ENCODE data around the gene LIME1. TPM values are rescaled to one million over a fixed set of nuclear protein-coding genes. Genes with fewer than 3 reads are reported as not detected.

The LIME1 gene
- total and polyA plus RNA-seq, 10 of the 15 experiments (the other 5 are each of a cell fraction or from before 2014, with no cell fraction given) = 0.35 to 154 (median 49.9) TPM

DNA sequence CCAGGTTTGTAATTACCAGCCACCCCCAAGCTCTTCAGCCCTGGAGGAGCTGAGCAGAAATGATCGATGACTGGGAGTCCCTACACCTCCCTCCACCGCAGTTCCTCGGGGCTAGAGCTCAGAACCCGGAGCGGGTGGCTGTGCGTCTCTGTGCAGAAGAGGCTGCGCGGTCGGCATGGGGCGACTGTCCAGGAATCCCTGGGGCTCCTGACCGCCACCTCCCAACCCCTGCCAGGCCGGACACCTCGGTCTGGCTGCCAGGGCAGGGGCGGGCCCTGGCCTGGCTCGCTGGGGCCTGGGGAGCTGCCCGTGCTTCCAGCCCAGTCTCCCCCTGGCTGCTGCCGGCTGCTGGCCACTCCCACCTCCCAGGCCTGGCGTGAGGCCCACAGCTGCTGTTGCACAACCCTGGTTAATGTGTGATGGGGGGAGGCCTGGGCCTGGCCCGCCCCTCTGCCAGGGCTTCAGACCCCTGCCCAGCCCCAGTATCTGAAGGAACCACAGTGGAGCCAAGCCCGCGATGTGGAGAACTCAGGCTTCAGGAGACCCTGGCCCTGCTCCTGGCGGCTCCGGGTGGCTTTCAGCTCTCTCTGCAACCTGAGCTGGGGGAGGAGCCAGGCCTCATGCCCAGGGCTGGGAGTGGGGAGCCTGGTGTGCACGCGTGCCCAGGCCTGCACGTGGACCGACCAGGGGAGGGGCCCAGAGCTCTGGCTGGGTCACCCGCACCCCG lies 4.3 kb downstream of the LIME1 start (continued):
- TF ChIP-seq, protein P1, sequence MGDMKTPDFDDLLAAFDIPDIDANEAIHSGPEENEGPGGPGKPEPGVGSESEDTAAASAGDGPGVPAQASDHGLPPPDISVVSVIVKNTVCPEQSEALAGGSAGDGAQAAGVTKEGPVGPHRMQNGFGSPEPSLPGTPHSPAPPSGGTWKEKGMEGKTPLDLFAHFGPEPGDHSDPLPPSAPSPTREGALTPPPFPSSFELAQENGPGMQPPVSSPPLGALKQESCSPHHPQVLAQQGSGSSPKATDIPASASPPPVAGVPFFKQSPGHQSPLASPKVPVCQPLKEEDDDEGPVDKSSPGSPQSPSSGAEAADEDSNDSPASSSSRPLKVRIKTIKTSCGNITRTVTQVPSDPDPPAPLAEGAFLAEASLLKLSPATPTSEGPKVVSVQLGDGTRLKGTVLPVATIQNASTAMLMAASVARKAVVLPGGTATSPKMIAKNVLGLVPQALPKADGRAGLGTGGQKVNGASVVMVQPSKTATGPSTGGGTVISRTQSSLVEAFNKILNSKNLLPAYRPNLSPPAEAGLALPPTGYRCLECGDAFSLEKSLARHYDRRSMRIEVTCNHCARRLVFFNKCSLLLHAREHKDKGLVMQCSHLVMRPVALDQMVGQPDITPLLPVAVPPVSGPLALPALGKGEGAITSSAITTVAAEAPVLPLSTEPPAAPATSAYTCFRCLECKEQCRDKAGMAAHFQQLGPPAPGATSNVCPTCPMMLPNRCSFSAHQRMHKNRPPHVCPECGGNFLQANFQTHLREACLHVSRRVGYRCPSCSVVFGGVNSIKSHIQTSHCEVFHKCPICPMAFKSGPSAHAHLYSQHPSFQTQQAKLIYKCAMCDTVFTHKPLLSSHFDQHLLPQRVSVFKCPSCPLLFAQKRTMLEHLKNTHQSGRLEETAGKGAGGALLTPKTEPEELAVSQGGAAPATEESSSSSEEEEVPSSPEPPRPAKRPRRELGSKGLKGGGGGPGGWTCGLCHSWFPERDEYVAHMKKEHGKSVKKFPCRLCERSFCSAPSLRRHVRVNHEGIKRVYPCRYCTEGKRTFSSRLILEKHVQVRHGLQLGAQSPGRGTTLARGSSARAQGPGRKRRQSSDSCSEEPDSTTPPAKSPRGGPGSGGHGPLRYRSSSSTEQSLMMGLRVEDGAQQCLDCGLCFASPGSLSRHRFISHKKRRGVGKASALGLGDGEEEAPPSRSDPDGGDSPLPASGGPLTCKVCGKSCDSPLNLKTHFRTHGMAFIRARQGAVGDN (IDR thresholded peaks at IDR 0.05) = 0 out of 2 replicates have a peak, but pooled peaks have one; percentile 1
- TF ChIP-seq BHLHE40 (IDR thresholded peaks at IDR 0.05; ENCODE audit: borderline replicate concordance in 1 of 2, low read depth in 2 of 2, low read length in 1 of 2) (0 out of 4 replicates have a peak, but pooled peaks of 1 of the 2 experiments have one; percentile 4), IKZF1 (conservative IDR thresholded peaks at IDR 0.05) (no peak), MTA3 (IDR thresholded peaks at IDR 0.05; ENCODE audit: borderline replicate concordance, low read length) (no peak), BCL3 (IDR thresholded peaks at IDR 0.05; ENCODE audit: borderline replicate concordance, insufficient read depth, low read depth, low read length, poor library complexity, severe bottlenecking) (no peak), HDAC6 (IDR thresholded peaks at IDR 0.05; ENCODE audit: unreplicated experiment) (no peak), JUNB (IDR thresholded peaks at IDR 0.05) (no peak), TCF12 (IDR thresholded peaks at IDR 0.05; ENCODE audit: low read depth, low read length) (0 out of 2 replicates have a peak, but pooled peaks have one; percentile 5), PAX8 (IDR thresholded peaks at IDR 0.05) (no peak), SMC3 (IDR thresholded peaks at IDR 0.05; ENCODE audit: borderline replicate concordance, low read length) (no peak), POU2F2 (IDR thresholded peaks at IDR 0.05; ENCODE audit: borderline replicate concordance, low read depth, low read length) (no peak), ZBED1 (IDR thresholded peaks at IDR 0.05; ENCODE audit: borderline replicate concordance) (no peak), ATF7 (IDR thresholded peaks at IDR 0.05; ENCODE audit: low read depth) (no peak), YY1 (IDR thresholded peaks at IDR 0.05; ENCODE audit: low read depth, low read length) (no peak), BACH1 (IDR thresholded peaks at IDR 0.05; ENCODE audit: borderline replicate concordance) (no peak), STAT3 (IDR thresholded peaks at IDR 0.05; ENCODE audit: low read depth, low read length) (no peak), LARP7 (IDR thresholded peaks at IDR 0.05) (no peak; the same call in 1 of the 2 replicates), MYB (IDR thresholded peaks at IDR 0.05; ENCODE audit: borderline replicate concordance, low read depth, low read length) (no peak), ZSCAN29 (IDR thresholded peaks at IDR 0.05) (no peak), ZBTB11 (CRISPR knock-in tag; IDR thresholded peaks at IDR 0.05) (no peak)
- TF ChIP-seq, protein P2, sequence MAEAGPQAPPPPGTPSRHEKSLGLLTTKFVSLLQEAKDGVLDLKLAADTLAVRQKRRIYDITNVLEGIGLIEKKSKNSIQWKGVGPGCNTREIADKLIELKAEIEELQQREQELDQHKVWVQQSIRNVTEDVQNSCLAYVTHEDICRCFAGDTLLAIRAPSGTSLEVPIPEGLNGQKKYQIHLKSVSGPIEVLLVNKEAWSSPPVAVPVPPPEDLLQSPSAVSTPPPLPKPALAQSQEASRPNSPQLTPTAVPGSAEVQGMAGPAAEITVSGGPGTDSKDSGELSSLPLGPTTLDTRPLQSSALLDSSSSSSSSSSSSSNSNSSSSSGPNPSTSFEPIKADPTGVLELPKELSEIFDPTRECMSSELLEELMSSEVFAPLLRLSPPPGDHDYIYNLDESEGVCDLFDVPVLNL (IDR thresholded peaks at IDR 0.05; ENCODE audit: low read depth, low read length) = no peak

Measured in GM12878 (cell line).